Measurements from ENCODE around the gene CMYA5. TPM values are rescaled to one million over a fixed set of nuclear protein-coding genes. Genes with fewer than 3 reads are reported as not detected.

The CMYA5 gene
- total RNA-seq, 2 donors from 2014 or later, result 1.6 to 3.3 TPM

DNA sequence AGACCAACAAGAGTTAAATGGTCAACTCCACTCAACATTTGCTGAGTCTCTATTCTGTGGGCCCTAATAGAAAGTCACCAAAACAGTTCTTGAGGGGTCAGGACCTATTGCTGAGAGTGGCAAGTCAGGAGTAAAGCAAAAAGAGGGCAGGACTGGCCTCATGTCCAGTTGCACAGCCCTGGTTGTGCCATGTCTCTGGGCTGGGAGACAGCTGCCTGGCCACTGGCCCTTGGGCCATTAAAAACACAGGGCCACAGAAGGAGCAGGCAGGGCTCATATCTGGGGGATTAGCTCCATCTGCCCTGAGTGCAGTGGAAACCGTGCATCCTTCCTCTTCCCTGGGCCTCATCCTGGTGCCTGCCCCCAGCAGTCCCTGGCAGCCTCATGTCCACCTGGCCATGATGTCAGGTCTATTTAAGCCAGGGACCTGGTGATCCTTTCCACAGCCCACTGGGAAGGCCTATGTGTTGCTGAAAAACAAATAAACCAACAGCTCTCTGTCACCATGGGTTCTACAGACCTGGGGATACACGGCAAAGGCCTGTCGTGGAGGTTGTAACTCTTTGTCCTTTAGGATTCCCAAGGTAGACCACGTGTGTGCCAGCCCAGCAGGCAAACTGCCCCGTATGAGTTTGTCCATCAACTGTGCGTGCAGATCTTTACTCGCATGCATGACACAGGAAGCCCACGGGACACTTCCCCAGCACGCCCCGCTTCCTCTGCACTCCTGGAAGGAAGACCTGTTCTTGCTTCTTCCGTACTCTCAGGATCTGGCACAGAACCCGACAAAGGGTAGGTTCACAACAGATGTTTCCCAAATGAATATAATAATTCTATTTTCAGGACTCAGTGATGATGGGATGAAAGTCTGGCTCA lies 152.6 kb downstream of the CMYA5 start:
- no peaks in the 10 kb centered on the region for H3K27me3 ChIP-seq
- 85 to 90% methylated on average over 10 to 12 of the region's 12 CpGs for WGBS, 2 donors
- ATAC-seq (no peak), DNase-seq (no peak)
- H3K4me1 ChIP-seq, result no peaks in the 10 kb centered on the region
- H3K4me3 ChIP-seq, result no peak overlapping the region
- H3K27ac ChIP-seq, result no peak overlapping the region
- H3K9me3 ChIP-seq, result no peaks in the 10 kb centered on the region
- H3K36me3 ChIP-seq (replicated peaks in 1 of 2; ENCODE audit: insufficient read depth in 1 of 2, low read depth in 2 of 2), result no peaks in the 10 kb centered on the region
- TF ChIP-seq, protein P1, sequence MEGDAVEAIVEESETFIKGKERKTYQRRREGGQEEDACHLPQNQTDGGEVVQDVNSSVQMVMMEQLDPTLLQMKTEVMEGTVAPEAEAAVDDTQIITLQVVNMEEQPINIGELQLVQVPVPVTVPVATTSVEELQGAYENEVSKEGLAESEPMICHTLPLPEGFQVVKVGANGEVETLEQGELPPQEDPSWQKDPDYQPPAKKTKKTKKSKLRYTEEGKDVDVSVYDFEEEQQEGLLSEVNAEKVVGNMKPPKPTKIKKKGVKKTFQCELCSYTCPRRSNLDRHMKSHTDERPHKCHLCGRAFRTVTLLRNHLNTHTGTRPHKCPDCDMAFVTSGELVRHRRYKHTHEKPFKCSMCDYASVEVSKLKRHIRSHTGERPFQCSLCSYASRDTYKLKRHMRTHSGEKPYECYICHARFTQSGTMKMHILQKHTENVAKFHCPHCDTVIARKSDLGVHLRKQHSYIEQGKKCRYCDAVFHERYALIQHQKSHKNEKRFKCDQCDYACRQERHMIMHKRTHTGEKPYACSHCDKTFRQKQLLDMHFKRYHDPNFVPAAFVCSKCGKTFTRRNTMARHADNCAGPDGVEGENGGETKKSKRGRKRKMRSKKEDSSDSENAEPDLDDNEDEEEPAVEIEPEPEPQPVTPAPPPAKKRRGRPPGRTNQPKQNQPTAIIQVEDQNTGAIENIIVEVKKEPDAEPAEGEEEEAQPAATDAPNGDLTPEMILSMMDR (IDR thresholded peaks at IDR 0.05), result no peak
- no peak for TF ChIP-seq POLR2A (IDR thresholded peaks at IDR 0.05)
- intact Hi-C loops (cut with DNase I), result no loop called here

DNA sequence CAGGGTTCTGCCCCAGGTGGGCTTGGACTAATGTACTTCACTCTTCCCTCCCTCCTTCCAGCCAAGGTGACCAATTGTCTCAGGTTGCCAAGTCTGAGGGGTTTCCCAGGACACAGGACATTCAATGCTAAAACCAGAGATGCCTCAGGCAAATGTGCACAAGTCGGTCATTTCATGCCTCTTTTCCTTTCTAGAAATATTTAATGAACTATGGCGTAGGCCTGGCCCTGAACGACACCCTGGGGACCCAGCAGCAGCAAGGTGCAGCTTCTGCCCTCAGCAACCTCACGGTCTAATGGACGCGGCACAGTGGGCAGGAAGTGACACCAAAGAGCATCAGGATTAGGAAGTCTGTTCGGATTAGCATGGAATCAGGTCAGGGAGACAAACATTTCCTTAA lies 153.4 kb downstream of the CMYA5 start:
- WGBS, 2 donors, result 81 to 85% methylated on average over 7 of the region's 7 CpGs
- H3K4me1 ChIP-seq, result no peaks in the 10 kb centered on the region
- ATAC-seq (no peak), DNase-seq (no peak)
- H3K4me3 ChIP-seq, result no peak overlapping the region
- no peaks in the 10 kb centered on the region for H3K36me3 ChIP-seq (replicated peaks in 1 of 2; ENCODE audit: insufficient read depth in 1 of 2, low read depth in 2 of 2)
- no peaks in the 10 kb centered on the region for H3K27me3 ChIP-seq
- no peak overlapping the region for H3K27ac ChIP-seq
- no peaks in the 10 kb centered on the region for H3K9me3 ChIP-seq
- intact Hi-C loops (cut with DNase I), result no loop called here
- TF ChIP-seq POLR2A (IDR thresholded peaks at IDR 0.05), result no peak

DNA sequence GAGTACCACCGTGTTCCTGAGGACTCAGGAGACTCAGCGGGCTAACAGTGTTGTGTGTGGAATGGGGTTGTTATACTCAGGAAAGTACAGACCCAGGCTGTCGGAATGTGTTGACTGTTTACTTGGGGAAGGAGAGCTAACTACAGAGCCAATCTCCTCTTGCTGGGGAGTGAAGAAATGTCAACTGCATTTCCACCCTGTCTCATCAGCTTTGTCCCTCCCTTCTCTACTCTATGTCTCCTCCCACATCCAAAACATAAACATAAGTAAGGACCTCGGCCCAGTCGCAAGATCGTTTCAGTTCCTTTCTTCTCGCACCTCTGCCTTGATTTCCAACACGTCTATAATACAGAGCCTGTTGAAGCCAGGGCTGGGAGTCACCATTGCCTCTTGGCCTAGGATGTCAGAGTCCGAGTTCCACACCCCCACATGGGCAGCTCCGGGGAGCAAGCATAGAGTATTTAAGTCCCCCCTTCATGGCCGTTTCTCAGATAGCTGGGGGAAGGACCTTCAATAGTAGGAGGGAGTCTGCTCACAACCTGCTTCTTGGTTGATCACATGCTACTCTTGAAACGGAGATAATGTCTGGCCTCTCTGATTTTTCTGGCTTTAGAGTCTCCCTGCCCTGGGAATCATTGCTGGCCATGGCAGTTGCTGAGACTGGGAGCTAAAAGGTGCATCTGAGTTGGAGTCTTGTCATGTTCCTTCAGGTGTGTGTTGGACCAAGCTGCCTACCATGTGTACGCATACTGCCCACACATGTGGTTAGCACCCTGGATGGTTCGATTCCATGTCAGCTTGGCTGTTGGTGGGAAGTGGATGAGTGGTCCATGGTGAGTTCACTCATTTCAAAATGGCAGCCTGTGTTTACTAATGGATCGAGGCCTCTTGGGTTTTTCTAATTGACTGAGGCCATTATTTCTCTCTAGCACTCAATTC lies 154.1 kb downstream of the CMYA5 start:
- Histone ChIP-seq H3K27ac (no peak overlapping the region), H3K4me1 (no peaks in the 10 kb centered on the region), H3K9me3 (no peaks in the 10 kb centered on the region), H3K4me3 (no peak overlapping the region), H3K27me3 (no peaks in the 10 kb centered on the region), H3K36me3 (replicated peaks in 1 of 2; ENCODE audit: insufficient read depth in 1 of 2, low read depth in 2 of 2) (no peaks in the 10 kb centered on the region)
- ATAC-seq, result no peak
- no peak for DNase-seq
- TF ChIP-seq POLR2A (IDR thresholded peaks at IDR 0.05), result no peak
- TF ChIP-seq, protein P1 (IDR thresholded peaks at IDR 0.05), result no peak
- intact Hi-C loops (cut with DNase I), result no loop called here
- 80 to 82% methylated on average over 15 of the region's 15 CpGs for WGBS, 2 donors

DNA sequence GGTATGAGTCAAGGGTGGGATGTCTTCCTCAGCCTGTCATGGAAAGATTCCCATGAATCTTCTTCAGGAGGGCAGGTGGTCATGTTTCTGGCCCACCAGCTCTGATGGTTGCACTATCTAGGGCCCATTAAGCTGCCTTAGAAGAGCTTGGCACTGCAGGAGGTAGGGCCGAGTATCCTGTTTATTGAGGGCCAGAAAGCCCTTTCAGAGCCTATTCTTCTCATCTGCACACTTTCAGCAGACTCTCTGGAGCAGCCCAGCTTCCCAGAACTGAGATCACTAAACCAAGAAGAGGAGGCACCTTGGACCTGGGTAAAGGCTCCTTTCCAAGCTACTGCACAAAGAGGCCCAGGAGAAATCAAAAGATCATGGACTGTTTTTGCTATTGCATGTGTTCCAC lies 154.9 kb downstream of the CMYA5 start:
- ATAC-seq (no peak), DNase-seq (no peak)
- intact Hi-C loops (cut with DNase I), result no loop called here
- H3K27me3 ChIP-seq, result no peaks in the 10 kb centered on the region
- H3K9me3 ChIP-seq, result no peaks in the 10 kb centered on the region
- TF ChIP-seq, protein P1 (IDR thresholded peaks at IDR 0.05), result no peak
- no peak for TF ChIP-seq POLR2A (IDR thresholded peaks at IDR 0.05)
- no peak overlapping the region for H3K4me3 ChIP-seq
- no peaks in the 10 kb centered on the region for H3K4me1 ChIP-seq
- WGBS, 2 donors, result 85 to 88% methylated on average over 1 of the region's 1 CpG
- no peak overlapping the region for H3K27ac ChIP-seq
- no peaks in the 10 kb centered on the region for H3K36me3 ChIP-seq (replicated peaks in 1 of 2; ENCODE audit: insufficient read depth in 1 of 2, low read depth in 2 of 2)
